Progenitor cell of endocrine pancreas (in vitro differentiated cells): ENCODE results near the gene DOCK8. TPM values are rescaled to one million over a fixed set of nuclear protein-coding genes. Genes with fewer than 3 reads are reported as not detected.
"Not testable (repeated sequence)": the region's sequence is repeated elsewhere in the genome, so short reads cannot be mapped to it uniquely, and the experiment has no call there.

Experiments
- DNase-seq: peaks from one replicate; pipeline ENCODE4 v3.0.0; 2021; ENCODE audit warnings: low spot score; ENCODE audit not compliant: unreplicated experiment
- H3K27ac Mint-ChIP-seq: 2 replicates; pipeline ENCODE4 v1.8.0; 2021; ENCODE audit warnings: mild to moderate bottlenecking, moderate library complexity, mixed read lengths
- H3K27me3 Mint-ChIP-seq: 2 replicates; pipeline ENCODE4 v1.8.0; 2021; ENCODE audit warnings: mixed read lengths
- H3K36me3 Mint-ChIP-seq: 2 replicates; pipeline ENCODE4 v1.8.0; 2022; ENCODE audit warnings: mixed read lengths; ENCODE audit not compliant: insufficient read depth
- H3K4me1 Mint-ChIP-seq: 2 replicates; pipeline ENCODE4 v1.8.0; 2021; ENCODE audit warnings: low read depth, mixed read lengths
- H3K4me3 Mint-ChIP-seq: 2 replicates; pipeline ENCODE4 v1.8.0; 2021; ENCODE audit warnings: low read depth, mild to moderate bottlenecking, moderate library complexity, mixed read lengths
- H3K9me3 Mint-ChIP-seq: 2 replicates; pipeline ENCODE4 v1.8.0; 2021; ENCODE audit warnings: low read depth, mixed read lengths
- CTCF ChIP-seq: fragments of 200-600 bp; sonication (generic); IDR thresholded peaks from one replicate; pipeline ENCODE4 v1.5.0; 2021; ENCODE audit warnings: antibody characterized with exemption, mild to moderate bottlenecking; ENCODE audit not compliant: unreplicated experiment
- total RNA-seq: library from RNA; stranded (reverse); gene quantifications from 2 replicates; pipeline ENCODE4 v1.2.1, GENCODE V29; 2021

The DOCK8 gene
- total RNA-seq, 1 donor from 2014 or later, result 8.3 TPM

GRCh38 chr9:216866-217265, 2.2 kb downstream of the DOCK8 start:
- no peak overlapping the region for H3K27ac Mint-ChIP-seq
- peaks cover 14% of the 10 kb centered on the region for H3K27me3 Mint-ChIP-seq
- no peaks in the 10 kb centered on the region for H3K36me3 Mint-ChIP-seq
- TF ChIP-seq CTCF, result no peak
- H3K4me3 Mint-ChIP-seq, result no peak overlapping the region
- H3K9me3 Mint-ChIP-seq, result no peaks in the 10 kb centered on the region
- peaks cover 2% of the 10 kb centered on the region for H3K4me1 Mint-ChIP-seq
- DNase-seq, result no peak

- no peaks in the 10 kb centered on the region for H3K36me3 Mint-ChIP-seq
- H3K9me3 Mint-ChIP-seq, result no peaks in the 10 kb centered on the region
- DNase-seq, result no peak
- TF ChIP-seq CTCF, result no peak
- peaks cover 14% of the 10 kb centered on the region for H3K27me3 Mint-ChIP-seq
- peaks cover 10% of the 10 kb centered on the region for H3K4me1 Mint-ChIP-seq
- no peak overlapping the region for H3K4me3 Mint-ChIP-seq
- no peak overlapping the region for H3K27ac Mint-ChIP-seq
These were observed 3.3 kb downstream of the DOCK8 start for GRCh38 chr9:217950-218349.

GRCh38 chr9:219036-219435, 4.4 kb downstream of the DOCK8 start:
- not testable (repeated sequence) for H3K27ac Mint-ChIP-seq, H3K4me3 Mint-ChIP-seq

GRCh38 chr9:219670-220365, 5.2 kb downstream of the DOCK8 start:
- no peaks in the 10 kb centered on the region for H3K36me3 Mint-ChIP-seq
- no peak for DNase-seq
- peaks cover 14% of the 10 kb centered on the region for H3K27me3 Mint-ChIP-seq

More at GRCh38 chr9:219036-219435, 4.4 kb downstream of the DOCK8 start:
- H3K9me3 Mint-ChIP-seq, H3K36me3 Mint-ChIP-seq, DNase-seq: not testable (repeated sequence)
- Mint-ChIP-seq H3K4me1 (peaks cover 12% of the 10 kb centered on the region), H3K27me3 (peaks cover 14% of the 10 kb centered on the region)

GRCh38 chr9:221989-222776, 7.5 kb downstream of the DOCK8 start:
- Mint-ChIP-seq H3K27me3 (peaks cover 3% of the 10 kb centered on the region), H3K36me3 (no peaks in the 10 kb centered on the region), H3K27ac (no peak overlapping the region), H3K9me3 (no peaks in the 10 kb centered on the region), H3K4me1 (peaks cover 10% of the 10 kb centered on the region), H3K4me3 (no peak overlapping the region)
- DNase-seq, result no peak
- TF ChIP-seq CTCF, result no peak

More at GRCh38 chr9:219670-220365, 5.2 kb downstream of the DOCK8 start:
- TF ChIP-seq CTCF, result no peak
- no peaks in the 10 kb centered on the region for H3K9me3 Mint-ChIP-seq
- no peak overlapping the region for H3K4me3 Mint-ChIP-seq
- H3K4me1 Mint-ChIP-seq, result peaks cover 12% of the 10 kb centered on the region
- no peak overlapping the region for H3K27ac Mint-ChIP-seq

GRCh38 chr9:223152-223551, 8.5 kb downstream of the DOCK8 start:
- H3K27ac Mint-ChIP-seq, result no peak overlapping the region
- H3K9me3 Mint-ChIP-seq, result no peaks in the 10 kb centered on the region
- H3K27me3 Mint-ChIP-seq, result no peaks in the 10 kb centered on the region
- peaks cover 10% of the 10 kb centered on the region for H3K4me1 Mint-ChIP-seq
- no peaks in the 10 kb centered on the region for H3K36me3 Mint-ChIP-seq
- H3K4me3 Mint-ChIP-seq, result no peak overlapping the region
- no peak for TF ChIP-seq CTCF
- DNase-seq, result no peak
